Activated T-cell treated with anti-CD3 and anti-CD28 coated beads, Interleukin-2, amount 50 U/mL, for 24 hours (primary cell): ENCODE results near the gene MISP.

Experiments
- DNase-seq: peaks from one replicate; pipeline ENCODE4 v3.0.0-alpha.2; 2020
- H3K27ac Mint-ChIP-seq: 2 replicates; pipeline ENCODE4 v1.8.0; 2020; ENCODE audit warnings: mild to moderate bottlenecking, mixed read lengths
- H3K27me3 Mint-ChIP-seq: 2 replicates; pipeline ENCODE4 v1.8.0; 2020; ENCODE audit warnings: mixed read lengths
- H3K36me3 Mint-ChIP-seq: 2 replicates; pipeline ENCODE4 v1.8.0; 2020; ENCODE audit warnings: low read depth, mixed read lengths
- H3K4me1 Mint-ChIP-seq: 2 replicates; pipeline ENCODE4 v1.8.0; 2020; ENCODE audit warnings: low read depth, mixed read lengths
- H3K4me3 Mint-ChIP-seq: 2 replicates; pipeline ENCODE4 v1.8.0; 2020; ENCODE audit warnings: mild to moderate bottlenecking, moderate library complexity, mixed read lengths
- H3K9me3 Mint-ChIP-seq: 2 replicates; pipeline ENCODE4 v1.8.0; 2020; ENCODE audit warnings: mixed read lengths

MISP gene

DNA sequence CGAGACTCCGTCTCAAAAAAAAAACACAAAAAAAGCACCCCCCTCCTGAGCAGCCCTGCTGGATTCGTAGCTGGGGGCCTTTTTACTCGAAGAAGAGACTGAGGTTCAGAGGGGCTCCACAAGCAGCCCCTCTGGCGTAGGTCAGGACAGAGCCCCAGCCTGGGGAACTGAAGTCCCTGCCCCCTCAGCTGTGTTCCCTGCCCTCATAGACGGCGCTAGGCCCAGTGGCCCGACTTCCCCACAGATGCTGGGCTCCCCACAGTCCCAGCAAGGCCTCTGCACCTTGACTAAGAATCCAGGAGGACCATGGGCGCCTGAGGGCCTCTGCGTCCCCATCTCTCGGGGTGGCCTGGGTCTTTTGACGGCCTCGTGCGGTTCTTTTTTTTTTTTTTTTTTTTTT is 1.1 kb upstream of the MISP start:
- no peak overlapping the region for H3K4me3 Mint-ChIP-seq

DNA sequence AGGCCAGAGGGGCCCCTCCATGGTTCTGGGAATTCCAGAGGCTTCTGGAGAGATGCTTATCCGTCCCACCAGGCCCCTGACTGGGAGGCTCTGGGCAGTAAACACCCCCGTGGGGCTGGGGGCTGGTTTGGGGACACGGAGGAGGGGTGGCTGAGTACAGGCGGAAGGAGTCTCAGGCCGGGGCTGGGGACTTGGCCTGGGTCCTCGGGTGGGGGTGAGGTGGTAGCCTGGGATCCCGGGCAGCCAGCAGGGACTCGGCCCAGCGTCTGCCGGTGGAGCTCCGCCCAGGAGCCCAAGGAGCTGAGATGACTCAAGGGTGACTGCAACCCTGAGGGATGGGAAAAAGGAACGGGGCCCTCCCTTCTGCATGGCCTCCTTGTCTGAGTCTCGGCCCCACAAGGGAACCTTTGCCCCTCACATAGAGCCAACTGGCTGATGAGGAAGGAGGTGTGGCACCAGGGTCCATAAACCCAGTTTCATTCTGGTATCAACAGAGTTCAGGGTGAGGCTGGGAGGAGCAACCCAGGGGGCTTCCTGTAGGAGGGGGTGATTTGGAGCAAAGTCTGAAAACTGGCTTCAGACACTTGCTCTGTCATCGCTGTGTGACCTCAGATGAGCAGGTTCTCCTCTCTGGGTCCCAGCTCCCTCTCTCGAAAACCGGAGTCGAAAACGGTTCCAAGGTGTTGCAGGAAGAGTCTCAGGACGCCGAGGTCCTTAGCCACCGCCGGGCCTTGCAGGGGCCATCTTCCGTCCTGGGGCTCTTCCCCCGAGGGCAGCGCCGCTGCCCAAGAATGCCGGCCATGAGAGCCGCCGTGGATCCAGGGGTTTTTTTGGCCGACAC is 809 bp downstream of the MISP start:
- no peaks in the 10 kb centered on the region for H3K4me1 Mint-ChIP-seq
- no peak overlapping the region for H3K27ac Mint-ChIP-seq
- no peaks in the 10 kb centered on the region for H3K36me3 Mint-ChIP-seq
- no peak for DNase-seq
- no peak overlapping the region for H3K4me3 Mint-ChIP-seq
- no peaks in the 10 kb centered on the region for H3K9me3 Mint-ChIP-seq
- peaks cover 3% of the 10 kb centered on the region for H3K27me3 Mint-ChIP-seq

More for the DNA sequence above, 1.1 kb upstream of the MISP start:
- Mint-ChIP-seq H3K36me3 (no peaks in the 10 kb centered on the region), H3K27me3 (peaks cover 3% of the 10 kb centered on the region), H3K27ac (no peak overlapping the region), H3K4me1 (no peaks in the 10 kb centered on the region), H3K9me3 (no peaks in the 10 kb centered on the region)
- DNase-seq, result no peak

DNA sequence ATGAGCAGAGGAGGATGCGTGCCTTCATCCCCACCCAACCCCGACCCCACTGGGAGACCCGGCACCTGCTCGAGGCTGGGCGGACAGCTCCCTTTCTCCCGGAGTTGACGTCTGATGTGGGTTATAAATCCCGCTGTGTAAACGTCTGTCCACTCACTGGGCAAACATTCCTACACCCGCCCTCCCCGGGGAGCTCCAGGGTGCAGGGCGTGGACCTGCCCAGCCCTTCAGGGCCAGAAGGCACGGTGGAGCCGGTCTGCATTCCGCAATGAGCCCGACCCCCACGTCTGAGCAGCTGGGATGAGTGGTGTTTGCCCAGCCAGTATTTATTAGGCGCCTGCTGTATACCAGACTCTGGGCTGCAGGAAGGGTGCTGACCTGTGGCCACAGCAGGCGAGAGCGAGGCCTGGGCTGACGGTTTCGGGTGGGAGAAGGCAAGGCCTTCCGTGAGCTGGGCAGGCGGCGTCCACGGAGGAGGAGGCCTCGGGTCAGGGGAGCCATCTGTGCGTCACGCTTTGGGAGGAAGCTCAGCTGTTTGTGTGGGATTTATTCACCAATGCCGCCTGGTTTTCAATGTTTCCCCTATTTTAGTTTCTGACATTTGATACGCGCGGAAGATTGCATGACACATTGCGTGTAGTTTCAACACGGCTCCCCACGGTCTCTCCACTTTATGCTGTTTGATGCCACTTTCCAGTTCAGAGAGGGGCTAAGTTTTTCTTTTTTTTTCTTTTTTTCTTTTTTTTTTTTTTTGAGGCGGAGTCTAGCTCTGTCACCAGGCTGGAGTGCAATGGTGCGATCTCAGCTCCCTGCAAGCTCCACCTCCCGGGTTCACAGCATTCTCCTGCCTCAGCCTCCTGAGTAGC is 2.0 kb downstream of the MISP start:
- DNase-seq, result no peak
- H3K4me3 Mint-ChIP-seq, result no peak overlapping the region
- no peaks in the 10 kb centered on the region for H3K4me1 Mint-ChIP-seq
- no peak overlapping the region for H3K27ac Mint-ChIP-seq
- H3K27me3 Mint-ChIP-seq, result peaks cover 3% of the 10 kb centered on the region
- H3K36me3 Mint-ChIP-seq, result no peaks in the 10 kb centered on the region
- no peaks in the 10 kb centered on the region for H3K9me3 Mint-ChIP-seq

DNA sequence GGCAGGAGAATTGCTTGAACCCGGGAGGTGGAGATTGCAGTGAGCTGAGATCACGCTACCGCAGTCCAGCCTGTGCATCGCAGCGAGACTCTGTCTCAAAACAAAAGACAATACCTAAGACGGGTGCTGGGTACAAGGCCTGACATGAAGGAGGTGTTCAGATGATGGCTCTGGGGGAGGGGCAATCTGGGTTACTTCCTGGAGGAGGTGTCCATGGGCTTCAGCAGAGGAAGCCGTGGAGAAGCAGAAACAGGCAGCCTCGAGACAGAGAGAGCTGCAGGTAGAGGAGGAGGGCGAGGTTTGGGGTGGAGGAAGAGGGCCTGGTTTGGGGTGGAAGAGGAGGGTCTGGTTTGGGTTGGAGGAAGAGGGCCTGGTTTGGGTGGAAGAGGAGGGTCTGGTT is 3.6 kb downstream of the MISP start:
- no peak overlapping the region for H3K4me3 Mint-ChIP-seq
- no peak for DNase-seq
- peaks cover 3% of the 10 kb centered on the region for H3K27me3 Mint-ChIP-seq
- H3K9me3 Mint-ChIP-seq, result peaks cover 3% of the 10 kb centered on the region
- no peaks in the 10 kb centered on the region for H3K36me3 Mint-ChIP-seq
- no peaks in the 10 kb centered on the region for H3K4me1 Mint-ChIP-seq
- no peak overlapping the region for H3K27ac Mint-ChIP-seq

DNA sequence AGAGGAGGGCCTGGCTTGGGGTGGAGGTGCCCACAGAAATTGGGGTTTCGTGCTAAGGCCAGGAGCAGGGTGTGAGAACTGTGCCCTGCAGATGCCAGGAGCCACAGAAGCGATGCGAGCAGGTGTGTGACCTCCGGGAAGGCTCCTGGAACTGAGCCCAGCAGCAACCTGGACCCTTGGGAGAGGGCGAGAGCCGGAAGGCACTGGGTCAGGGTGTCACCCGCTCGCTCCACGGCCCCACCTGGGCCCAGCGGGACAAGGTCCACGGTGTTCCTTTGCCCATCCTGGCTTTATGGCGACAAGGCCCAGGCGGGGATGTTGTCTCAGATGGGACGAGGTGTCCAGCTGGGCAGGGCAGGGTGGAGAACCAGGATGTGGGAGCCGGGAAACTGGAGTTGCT is 4.2 kb downstream of the MISP start:
- no peaks in the 10 kb centered on the region for H3K36me3 Mint-ChIP-seq
- peaks cover 7% of the 10 kb centered on the region for H3K9me3 Mint-ChIP-seq
- H3K27me3 Mint-ChIP-seq, result peaks cover 3% of the 10 kb centered on the region
- H3K4me1 Mint-ChIP-seq, result no peaks in the 10 kb centered on the region
- no peak overlapping the region for H3K4me3 Mint-ChIP-seq
- DNase-seq, result no peak
- H3K27ac Mint-ChIP-seq, result no peak overlapping the region

DNA sequence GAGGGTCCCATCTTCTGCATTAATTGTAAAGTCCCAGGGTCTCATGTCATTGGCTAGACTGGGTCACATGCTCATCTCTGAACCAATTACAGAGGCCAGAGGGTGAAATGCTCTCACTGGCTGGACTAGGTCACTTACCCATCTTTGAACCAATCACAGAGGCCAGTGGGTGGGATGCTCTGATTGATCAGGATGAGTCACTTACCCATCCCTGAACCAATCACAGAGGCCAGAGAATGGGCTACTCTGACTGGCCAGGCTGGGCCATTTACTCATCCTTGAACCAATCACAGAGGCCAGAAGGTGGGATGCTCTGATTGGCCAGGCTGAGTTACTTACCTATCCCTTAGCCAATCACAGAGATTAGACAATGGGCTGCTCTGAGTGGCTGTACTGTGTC is 5.3 kb downstream of the MISP start:
- Mint-ChIP-seq H3K9me3 (peaks cover 7% of the 10 kb centered on the region), H3K4me1 (no peaks in the 10 kb centered on the region), H3K27ac (no peak overlapping the region)

DNA sequence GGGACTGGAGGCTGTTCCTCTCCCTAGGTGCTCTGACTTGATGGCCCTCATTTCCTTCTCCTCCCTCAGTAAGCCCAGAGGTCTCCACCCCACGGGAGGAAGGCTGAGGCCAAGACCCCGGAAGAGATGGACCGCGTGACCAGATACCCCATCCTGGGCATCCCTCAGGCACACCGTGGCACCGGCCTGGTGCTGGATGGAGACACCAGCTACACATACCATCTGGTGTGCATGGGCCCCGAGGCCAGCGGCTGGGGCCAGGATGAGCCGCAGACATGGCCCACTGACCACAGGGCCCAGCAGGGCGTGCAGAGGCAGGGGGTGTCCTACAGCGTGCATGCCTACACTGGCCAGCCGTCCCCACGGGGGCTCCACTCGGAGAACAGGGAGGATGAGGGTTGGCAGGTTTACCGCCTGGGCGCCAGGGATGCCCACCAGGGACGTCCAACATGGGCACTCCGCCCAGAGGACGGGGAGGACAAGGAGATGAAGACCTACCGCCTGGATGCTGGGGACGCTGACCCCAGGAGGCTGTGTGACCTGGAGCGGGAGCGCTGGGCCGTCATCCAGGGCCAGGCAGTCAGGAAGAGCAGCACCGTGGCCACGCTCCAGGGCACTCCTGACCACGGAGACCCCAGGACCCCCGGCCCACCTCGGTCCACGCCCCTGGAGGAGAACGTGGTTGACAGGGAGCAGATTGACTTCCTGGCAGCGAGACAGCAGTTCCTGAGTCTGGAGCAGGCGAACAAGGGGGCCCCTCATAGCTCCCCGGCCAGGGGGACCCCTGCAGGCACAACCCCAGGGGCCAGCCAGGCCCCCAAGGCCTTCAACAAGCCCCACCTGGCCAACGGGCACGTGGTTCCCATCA is 6.1 kb downstream of the MISP start:
- H3K27ac Mint-ChIP-seq, result no peak overlapping the region
- H3K36me3 Mint-ChIP-seq, result no peaks in the 10 kb centered on the region
- H3K27me3 Mint-ChIP-seq, result peaks cover 3% of the 10 kb centered on the region
- H3K4me1 Mint-ChIP-seq, result no peaks in the 10 kb centered on the region
- peaks cover 7% of the 10 kb centered on the region for H3K9me3 Mint-ChIP-seq
- no peak overlapping the region for H3K4me3 Mint-ChIP-seq
- no peak for DNase-seq

More for the DNA sequence above, 5.3 kb downstream of the MISP start:
- no peak for DNase-seq
- no peaks in the 10 kb centered on the region for H3K36me3 Mint-ChIP-seq
- no peak overlapping the region for H3K4me3 Mint-ChIP-seq
- H3K27me3 Mint-ChIP-seq, result peaks cover 3% of the 10 kb centered on the region

DNA sequence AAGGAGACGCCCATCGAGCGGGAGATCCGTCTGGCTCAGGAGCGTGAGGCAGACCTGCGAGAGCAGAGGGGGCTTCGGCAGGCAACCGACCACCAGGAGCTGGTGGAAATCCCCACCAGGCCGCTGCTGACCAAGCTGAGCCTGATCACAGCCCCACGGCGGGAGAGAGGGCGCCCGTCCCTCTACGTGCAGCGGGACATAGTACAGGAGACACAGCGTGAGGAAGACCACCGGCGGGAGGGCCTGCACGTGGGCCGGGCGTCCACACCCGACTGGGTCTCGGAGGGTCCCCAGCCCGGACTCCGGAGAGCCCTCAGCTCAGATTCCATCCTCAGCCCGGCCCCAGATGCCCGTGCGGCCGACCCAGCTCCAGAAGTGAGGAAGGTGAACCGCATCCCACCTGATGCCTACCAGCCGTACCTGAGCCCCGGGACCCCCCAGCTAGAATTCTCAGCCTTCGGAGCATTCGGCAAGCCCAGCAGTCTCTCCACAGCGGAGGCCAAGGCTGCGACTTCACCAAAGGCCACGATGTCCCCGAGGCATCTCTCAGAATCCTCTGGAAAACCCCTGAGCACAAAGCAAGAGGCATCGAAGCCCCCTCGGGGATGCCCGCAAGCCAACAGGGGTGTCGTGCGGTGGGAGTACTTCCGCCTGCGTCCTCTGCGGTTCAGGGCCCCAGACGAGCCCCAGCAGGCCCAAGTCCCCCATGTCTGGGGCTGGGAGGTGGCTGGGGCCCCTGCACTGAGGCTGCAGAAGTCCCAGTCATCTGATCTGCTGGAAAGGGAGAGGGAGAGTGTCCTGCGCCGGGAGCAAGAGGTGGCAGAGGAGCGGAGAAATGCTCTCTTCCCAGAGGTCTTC is 7.1 kb downstream of the MISP start:
- H3K9me3 Mint-ChIP-seq, result peaks cover 7% of the 10 kb centered on the region
- no peak overlapping the region for H3K4me3 Mint-ChIP-seq
- H3K27ac Mint-ChIP-seq, result no peak overlapping the region
- DNase-seq, result no peak
- no peaks in the 10 kb centered on the region for H3K36me3 Mint-ChIP-seq
- H3K27me3 Mint-ChIP-seq, result peaks cover under 1% of the 10 kb centered on the region
- no peaks in the 10 kb centered on the region for H3K4me1 Mint-ChIP-seq

DNA sequence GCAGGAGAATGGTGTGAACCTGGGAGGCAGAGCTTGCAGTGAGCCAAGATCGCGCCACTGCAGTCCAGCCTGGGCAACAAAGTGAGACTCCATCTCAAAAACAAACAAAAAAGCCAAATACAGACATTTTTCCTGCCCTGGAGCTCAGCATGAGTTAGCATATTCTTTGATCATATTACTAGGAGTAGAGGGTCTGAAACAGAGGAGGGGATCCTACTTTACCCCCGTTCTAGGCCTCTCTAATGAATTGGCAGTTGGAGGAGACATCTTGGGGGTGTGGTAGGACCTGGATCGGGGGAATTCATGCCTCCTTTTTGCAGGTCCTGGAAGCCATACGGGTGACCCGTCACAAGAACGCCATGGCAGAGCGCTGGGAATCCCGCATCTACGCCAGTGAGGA is 12.3 kb downstream of the MISP start:
- H3K27me3 Mint-ChIP-seq, result peaks cover 4% of the 10 kb centered on the region
- H3K27ac Mint-ChIP-seq, result no peak overlapping the region
- H3K4me3 Mint-ChIP-seq, result no peak overlapping the region
- peaks cover 7% of the 10 kb centered on the region for H3K9me3 Mint-ChIP-seq
- no peak for DNase-seq
- H3K36me3 Mint-ChIP-seq, result no peaks in the 10 kb centered on the region
- H3K4me1 Mint-ChIP-seq, result no peaks in the 10 kb centered on the region

DNA sequence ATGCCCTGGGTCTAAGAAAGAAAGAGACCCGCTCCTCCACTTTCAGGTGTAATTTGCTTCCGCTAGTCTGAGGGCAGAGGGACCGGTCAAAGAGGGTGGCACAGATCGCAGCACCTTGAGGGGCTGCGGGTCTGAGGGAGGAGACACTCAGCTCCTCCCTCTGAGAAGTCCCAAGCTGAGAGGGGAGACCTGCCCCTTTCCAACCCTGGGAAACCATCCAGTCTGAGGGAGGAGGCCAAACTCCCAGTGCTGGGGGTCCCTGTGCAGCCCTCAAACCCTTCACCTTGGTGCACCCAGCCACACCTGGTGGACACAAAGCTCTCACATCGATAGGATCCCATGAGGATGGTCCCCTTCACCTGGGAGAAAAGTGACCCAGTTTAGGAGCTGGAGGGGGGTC is 13.0 kb downstream of the MISP start:
- no peaks in the 10 kb centered on the region for H3K4me1 Mint-ChIP-seq
- no peaks in the 10 kb centered on the region for H3K36me3 Mint-ChIP-seq
- no peak overlapping the region for H3K4me3 Mint-ChIP-seq
- peaks cover 4% of the 10 kb centered on the region for H3K9me3 Mint-ChIP-seq
- no peak for DNase-seq
- H3K27me3 Mint-ChIP-seq, result peaks cover 4% of the 10 kb centered on the region
- no peak overlapping the region for H3K27ac Mint-ChIP-seq

DNA sequence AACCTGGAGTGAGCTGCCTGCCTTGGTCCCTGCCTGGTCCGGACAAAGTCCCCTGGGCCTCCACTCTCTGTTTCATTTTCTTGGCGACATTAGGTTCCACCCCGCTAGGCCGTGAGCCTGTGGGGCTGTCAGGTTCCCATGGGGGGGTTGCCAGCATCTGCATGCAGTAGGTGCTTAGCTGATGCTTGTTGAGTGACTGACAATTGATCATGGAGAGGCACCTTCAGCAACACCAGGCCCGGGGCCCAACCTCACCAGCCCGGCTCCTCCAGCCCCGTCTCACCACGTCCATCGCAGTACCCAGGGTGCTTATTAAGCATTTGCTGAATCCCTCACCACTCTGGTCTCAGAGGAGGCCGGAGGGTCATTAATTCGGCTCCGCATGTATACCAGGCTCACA is 13.4 kb downstream of the MISP start:
- DNase-seq, result no peak
- Mint-ChIP-seq H3K27ac (no peak overlapping the region), H3K4me1 (no peaks in the 10 kb centered on the region), H3K27me3 (peaks cover 4% of the 10 kb centered on the region), H3K4me3 (no peak overlapping the region), H3K36me3 (no peaks in the 10 kb centered on the region), H3K9me3 (peaks cover 4% of the 10 kb centered on the region)

DNA sequence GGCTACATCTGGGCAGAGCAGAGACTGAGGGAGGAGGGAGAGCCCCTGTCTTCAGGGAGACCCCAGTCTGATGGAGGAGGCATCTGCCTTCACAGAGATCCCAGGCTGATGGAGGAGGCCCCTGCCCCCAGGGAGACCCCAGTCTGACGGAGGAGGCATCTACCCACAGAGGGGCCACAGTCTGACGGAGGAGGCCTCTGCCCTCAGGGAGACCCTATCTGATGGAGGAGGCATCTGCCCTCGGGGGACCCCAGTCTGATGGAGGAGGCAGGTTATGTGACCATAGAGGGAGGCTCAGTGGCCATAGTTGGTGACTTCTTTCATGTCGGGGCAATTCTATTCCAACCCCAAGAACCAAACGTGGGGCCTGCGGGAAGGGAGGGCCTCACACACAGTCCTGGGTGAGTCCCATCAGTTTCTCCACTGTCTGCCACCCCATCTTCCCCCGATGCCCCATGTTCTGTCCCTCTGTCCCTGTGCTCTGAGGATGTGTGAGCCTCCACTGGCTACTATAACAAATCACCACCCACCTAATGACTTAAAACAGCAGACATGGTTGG is 14.3 kb downstream of the MISP start:
- Mint-ChIP-seq H3K36me3 (no peaks in the 10 kb centered on the region), H3K4me3 (no peak overlapping the region), H3K27ac (no peak overlapping the region), H3K27me3 (peaks cover 5% of the 10 kb centered on the region), H3K9me3 (no peaks in the 10 kb centered on the region), H3K4me1 (peaks cover under 1% of the 10 kb centered on the region)
- no peak for DNase-seq

DNA sequence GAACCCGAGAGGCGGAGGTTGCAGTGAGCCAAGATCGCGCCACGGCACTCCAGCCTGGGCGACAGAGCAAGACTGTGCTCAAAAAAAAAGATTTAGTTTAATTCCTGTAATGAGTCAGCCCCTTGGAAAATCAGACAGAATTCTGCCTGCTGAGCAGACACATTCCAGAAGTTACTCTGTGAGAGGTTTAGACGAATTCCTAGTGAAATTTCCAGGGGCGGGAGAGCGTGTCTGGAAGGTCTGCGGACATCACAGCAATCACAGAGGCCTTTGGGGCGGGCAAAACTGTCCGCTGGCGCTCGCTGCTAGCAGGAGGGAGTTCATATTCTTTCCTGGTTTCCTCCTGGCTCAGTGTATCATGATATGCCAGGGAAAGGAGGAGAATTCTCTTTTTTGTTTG is 17.5 kb downstream of the MISP start:
- no peak overlapping the region for H3K4me3 Mint-ChIP-seq
- no peak for DNase-seq
- peaks cover 2% of the 10 kb centered on the region for H3K4me1 Mint-ChIP-seq
- no peak overlapping the region for H3K27ac Mint-ChIP-seq
- H3K36me3 Mint-ChIP-seq, result no peaks in the 10 kb centered on the region
- peaks cover 9% of the 10 kb centered on the region for H3K27me3 Mint-ChIP-seq
- H3K9me3 Mint-ChIP-seq, result no peaks in the 10 kb centered on the region
